ENCODE data around the gene USHBP1. TPM values are rescaled to one million over a fixed set of nuclear protein-coding genes. Genes with fewer than 3 reads are reported as not detected.
A peak's percentile ranks its signal among the peaks of the same experiment; 100 is the strongest.

The USHBP1 gene
- total and polyA plus RNA-seq, 2 of the 4 experiments (the other 2 are of a cell fraction): not detected

- TF ChIP-seq, protein P1, sequence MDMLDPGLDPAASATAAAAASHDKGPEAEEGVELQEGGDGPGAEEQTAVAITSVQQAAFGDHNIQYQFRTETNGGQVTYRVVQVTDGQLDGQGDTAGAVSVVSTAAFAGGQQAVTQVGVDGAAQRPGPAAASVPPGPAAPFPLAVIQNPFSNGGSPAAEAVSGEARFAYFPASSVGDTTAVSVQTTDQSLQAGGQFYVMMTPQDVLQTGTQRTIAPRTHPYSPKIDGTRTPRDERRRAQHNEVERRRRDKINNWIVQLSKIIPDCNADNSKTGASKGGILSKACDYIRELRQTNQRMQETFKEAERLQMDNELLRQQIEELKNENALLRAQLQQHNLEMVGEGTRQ (IDR thresholded peaks at IDR 0.05; ENCODE audit: low read depth, low read length): no peak
- TF ChIP-seq RCOR1 (IDR thresholded peaks at IDR 0.05; ENCODE audit: insufficient replicate concordance, low read length) (no peak), FOS (IDR thresholded peaks at IDR 0.05; ENCODE audit: low read depth, low read length) (no peak)
Measured at GRCh38 chr19:17226002-17226933, 38.3 kb downstream of the USHBP1 start, which contains the start of gene OCEL1 (continued).

DNA sequence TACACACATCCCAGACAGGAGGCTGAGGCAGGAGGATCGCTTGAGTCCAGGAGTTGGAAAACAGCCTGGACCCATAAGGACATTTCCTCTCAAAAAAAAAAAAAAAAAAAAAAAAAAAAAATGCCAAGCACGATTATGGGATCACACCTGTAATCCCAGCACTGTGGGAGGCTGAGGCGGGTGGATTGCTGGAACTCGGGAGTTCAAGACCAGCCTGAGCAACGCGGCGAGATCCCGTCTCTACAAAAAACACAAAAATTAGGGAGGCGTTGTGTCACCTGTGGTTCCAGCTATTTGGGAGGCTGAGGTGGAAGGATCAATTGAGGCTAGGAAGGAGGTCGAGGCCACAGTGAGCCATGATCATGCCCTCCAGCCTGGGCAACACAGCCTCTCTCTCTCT is 39.5 kb downstream of the USHBP1 start:
- POLR2A ChIA-PET (ENCODE audit: unreplicated experiment): no interaction called here
- BruUV-seq (replicated peaks): no TSS peak
- TF ChIP-seq MAFK (IDR thresholded peaks at IDR 0.05; ENCODE audit: low read depth, low read length) (no peak), RAD21 (IDR thresholded peaks at IDR 0.05; ENCODE audit: low read length) (no peak), FOS (IDR thresholded peaks at IDR 0.05; ENCODE audit: low read depth, low read length) (no peak), POLR2A (IDR thresholded peaks at IDR 0.05; ENCODE audit: low read depth, low read length) (no peak), CHD1 (IDR thresholded peaks at IDR 0.05; ENCODE audit: low read depth, low read length) (no peak), RCOR1 (IDR thresholded peaks at IDR 0.05; ENCODE audit: insufficient replicate concordance, low read length) (no peak), SMC3 (IDR thresholded peaks at IDR 0.05; ENCODE audit: low read depth, low read length) (no peak), NFE2L2 (IDR thresholded peaks at IDR 0.05; ENCODE audit: low read depth, low read length) (no peak), RFX5 (IDR thresholded peaks at IDR 0.05; ENCODE audit: low read depth, low read length) (no peak)
- TF ChIP-seq, protein P2, sequence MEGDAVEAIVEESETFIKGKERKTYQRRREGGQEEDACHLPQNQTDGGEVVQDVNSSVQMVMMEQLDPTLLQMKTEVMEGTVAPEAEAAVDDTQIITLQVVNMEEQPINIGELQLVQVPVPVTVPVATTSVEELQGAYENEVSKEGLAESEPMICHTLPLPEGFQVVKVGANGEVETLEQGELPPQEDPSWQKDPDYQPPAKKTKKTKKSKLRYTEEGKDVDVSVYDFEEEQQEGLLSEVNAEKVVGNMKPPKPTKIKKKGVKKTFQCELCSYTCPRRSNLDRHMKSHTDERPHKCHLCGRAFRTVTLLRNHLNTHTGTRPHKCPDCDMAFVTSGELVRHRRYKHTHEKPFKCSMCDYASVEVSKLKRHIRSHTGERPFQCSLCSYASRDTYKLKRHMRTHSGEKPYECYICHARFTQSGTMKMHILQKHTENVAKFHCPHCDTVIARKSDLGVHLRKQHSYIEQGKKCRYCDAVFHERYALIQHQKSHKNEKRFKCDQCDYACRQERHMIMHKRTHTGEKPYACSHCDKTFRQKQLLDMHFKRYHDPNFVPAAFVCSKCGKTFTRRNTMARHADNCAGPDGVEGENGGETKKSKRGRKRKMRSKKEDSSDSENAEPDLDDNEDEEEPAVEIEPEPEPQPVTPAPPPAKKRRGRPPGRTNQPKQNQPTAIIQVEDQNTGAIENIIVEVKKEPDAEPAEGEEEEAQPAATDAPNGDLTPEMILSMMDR (conservative IDR thresholded peaks at IDR 0.05; ENCODE audit: low read depth, low read length): no peak
- TF ChIP-seq, protein P3, sequence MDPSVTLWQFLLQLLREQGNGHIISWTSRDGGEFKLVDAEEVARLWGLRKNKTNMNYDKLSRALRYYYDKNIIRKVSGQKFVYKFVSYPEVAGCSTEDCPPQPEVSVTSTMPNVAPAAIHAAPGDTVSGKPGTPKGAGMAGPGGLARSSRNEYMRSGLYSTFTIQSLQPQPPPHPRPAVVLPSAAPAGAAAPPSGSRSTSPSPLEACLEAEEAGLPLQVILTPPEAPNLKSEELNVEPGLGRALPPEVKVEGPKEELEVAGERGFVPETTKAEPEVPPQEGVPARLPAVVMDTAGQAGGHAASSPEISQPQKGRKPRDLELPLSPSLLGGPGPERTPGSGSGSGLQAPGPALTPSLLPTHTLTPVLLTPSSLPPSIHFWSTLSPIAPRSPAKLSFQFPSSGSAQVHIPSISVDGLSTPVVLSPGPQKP (IDR thresholded peaks at IDR 0.05; ENCODE audit: borderline replicate concordance, low read depth, low read length): no peak

More for the DNA sequence above, 39.5 kb downstream of the USHBP1 start:
- Histone ChIP-seq H2BK5ac (ENCODE audit: low read depth, low read length, poor library complexity, severe bottlenecking) (no peak overlapping the region), H2BK20ac (ENCODE audit: low read depth, low read length) (no peak overlapping the region), H4K5ac (ENCODE audit: low read depth, low read length) (no peak overlapping the region), H4K20me1 (ENCODE audit: insufficient read depth, low read length) (no peaks in the 10 kb centered on the region), H2BK15ac (ENCODE audit: low read depth, low read length) (no peak overlapping the region), H3K9me1 (ENCODE audit: insufficient read depth, low read length) (peaks cover 13% of the 10 kb centered on the region), H2AFZ (replicated peaks; ENCODE audit: low read length, poor library complexity) (peak overlapping the region; percentile 40), H3K36me3 (ENCODE audit: control insufficient read depth, insufficient read depth, low read length) (peaks cover 11% of the 10 kb centered on the region), H4K8ac (ENCODE audit: low read depth in 2 of 2, low read length in 2 of 2) (no peak overlapping the region), H2BK120ac (ENCODE audit: low read depth, low read length) (no peak overlapping the region), H3K56ac (ENCODE audit: extremely low read depth, insufficient read depth, low read length) (no peak overlapping the region), H2AK5ac (ENCODE audit: low read depth, low read length) (no peak overlapping the region), H4K91ac (ENCODE audit: insufficient read depth, low read depth, low read length) (no peak overlapping the region), H3K79me1 (ENCODE audit: low read depth in 1 of 2, low read length in 2 of 2) (peaks cover 11 to 17% of the 10 kb centered on the region in 2 experiments), H2AK9ac (replicated peaks; ENCODE audit: low read depth, low read length, poor library complexity) (peak overlapping the region; percentile 9), H3K4me2 (ENCODE audit: low read depth, low read length) (no peak overlapping the region), H3K4ac (ENCODE audit: low read depth, low read length) (no peak overlapping the region), H3K18ac (ENCODE audit: low read depth, low read length) (no peak overlapping the region), H3K9ac (ENCODE audit: low read depth, low read length) (no peak overlapping the region), H3K4me1 (ENCODE audit: control insufficient read depth, insufficient read depth, low read length) (peaks cover 7% of the 10 kb centered on the region), H3K4me3 (ENCODE audit: insufficient read depth, low read depth, low read length) (no peak overlapping the region), H3K27me3 (ENCODE audit: control insufficient read depth, insufficient read depth, low read length) (no peaks in the 10 kb centered on the region), H3K9me3 (ENCODE audit: control insufficient read depth, insufficient read depth, low read length) (no peaks in the 10 kb centered on the region), H3K23ac (ENCODE audit: low read depth, low read length) (no peak overlapping the region), H3K27ac (ENCODE audit: insufficient read depth, low read length) (no peak overlapping the region), H3K14ac (replicated peaks; ENCODE audit: low read depth, low read length) (no peak overlapping the region)
- CTCF ChIA-PET: no interaction called here
- WGBS, 2 experiments (ENCODE audit: extremely low coverage in 2 of 2, insufficient read length in 1 of 2): no CpG with 5 or more reads among the region's 10 CpGs
- dilution Hi-C loops (cut with HindIII; ENCODE audit: low sequenced_read_pairs, unreplicated experiment) (no loop called here), intact Hi-C loops (cut with micrococcal nuclease) (no loop called here), in situ Hi-C loops (cut with MboI; ENCODE audit: low sequenced_read_pairs) (no loop called here)
- no peak for DNase-seq
- ATAC-seq (ENCODE audit: low read depth): no peak
